Measurements from ENCODE around the gene PARD3.

DNA sequence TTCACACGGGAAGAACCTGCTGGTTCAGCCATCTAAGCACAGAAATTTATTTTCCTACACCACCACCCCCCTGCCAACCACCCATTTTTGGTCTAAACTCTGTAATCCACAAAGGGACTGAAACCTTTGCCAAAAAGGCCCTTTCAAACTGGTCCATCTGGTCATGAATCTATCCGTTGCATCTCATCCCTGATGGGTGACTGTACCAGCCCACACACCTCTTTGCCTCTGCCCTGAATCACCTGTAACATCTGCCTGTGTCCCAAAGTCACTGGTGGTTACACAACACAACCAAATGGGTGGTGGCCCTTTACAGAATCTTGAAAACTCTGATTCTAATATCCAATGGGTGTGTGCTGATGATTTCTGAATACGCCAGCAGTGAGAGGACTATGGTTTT is 503.4 kb downstream of the PARD3 start:
- TF ChIP-seq, protein P1, sequence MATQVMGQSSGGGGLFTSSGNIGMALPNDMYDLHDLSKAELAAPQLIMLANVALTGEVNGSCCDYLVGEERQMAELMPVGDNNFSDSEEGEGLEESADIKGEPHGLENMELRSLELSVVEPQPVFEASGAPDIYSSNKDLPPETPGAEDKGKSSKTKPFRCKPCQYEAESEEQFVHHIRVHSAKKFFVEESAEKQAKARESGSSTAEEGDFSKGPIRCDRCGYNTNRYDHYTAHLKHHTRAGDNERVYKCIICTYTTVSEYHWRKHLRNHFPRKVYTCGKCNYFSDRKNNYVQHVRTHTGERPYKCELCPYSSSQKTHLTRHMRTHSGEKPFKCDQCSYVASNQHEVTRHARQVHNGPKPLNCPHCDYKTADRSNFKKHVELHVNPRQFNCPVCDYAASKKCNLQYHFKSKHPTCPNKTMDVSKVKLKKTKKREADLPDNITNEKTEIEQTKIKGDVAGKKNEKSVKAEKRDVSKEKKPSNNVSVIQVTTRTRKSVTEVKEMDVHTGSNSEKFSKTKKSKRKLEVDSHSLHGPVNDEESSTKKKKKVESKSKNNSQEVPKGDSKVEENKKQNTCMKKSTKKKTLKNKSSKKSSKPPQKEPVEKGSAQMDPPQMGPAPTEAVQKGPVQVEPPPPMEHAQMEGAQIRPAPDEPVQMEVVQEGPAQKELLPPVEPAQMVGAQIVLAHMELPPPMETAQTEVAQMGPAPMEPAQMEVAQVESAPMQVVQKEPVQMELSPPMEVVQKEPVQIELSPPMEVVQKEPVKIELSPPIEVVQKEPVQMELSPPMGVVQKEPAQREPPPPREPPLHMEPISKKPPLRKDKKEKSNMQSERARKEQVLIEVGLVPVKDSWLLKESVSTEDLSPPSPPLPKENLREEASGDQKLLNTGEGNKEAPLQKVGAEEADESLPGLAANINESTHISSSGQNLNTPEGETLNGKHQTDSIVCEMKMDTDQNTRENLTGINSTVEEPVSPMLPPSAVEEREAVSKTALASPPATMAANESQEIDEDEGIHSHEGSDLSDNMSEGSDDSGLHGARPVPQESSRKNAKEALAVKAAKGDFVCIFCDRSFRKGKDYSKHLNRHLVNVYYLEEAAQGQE (IDR thresholded peaks at IDR 0.05; ENCODE audit: low read depth): no peak
- TF ChIP-seq SP1 (IDR thresholded peaks at IDR 0.05; ENCODE audit: low read depth) (no peak), POLR2A (IDR thresholded peaks at IDR 0.05; ENCODE audit: borderline replicate concordance, extremely low read depth, insufficient read depth, insufficient read length) (no peak), CEBPB (IDR thresholded peaks at IDR 0.05; ENCODE audit: low read depth) (no peak), ELF1 (IDR thresholded peaks at IDR 0.05; ENCODE audit: borderline replicate concordance, low read depth) (no peak), SIN3A (IDR thresholded peaks at IDR 0.05; ENCODE audit: low read depth) (no peak), EZH2 (IDR thresholded peaks at IDR 0.05) (no peak), ZNF274 (IDR thresholded peaks at IDR 0.05; ENCODE audit: low read depth, low read length) (no peak)
- TF ChIP-seq, protein P2, sequence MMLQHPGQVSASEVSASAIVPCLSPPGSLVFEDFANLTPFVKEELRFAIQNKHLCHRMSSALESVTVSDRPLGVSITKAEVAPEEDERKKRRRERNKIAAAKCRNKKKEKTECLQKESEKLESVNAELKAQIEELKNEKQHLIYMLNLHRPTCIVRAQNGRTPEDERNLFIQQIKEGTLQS (IDR thresholded peaks at IDR 0.05): no peak
- TF ChIP-seq, protein P3, sequence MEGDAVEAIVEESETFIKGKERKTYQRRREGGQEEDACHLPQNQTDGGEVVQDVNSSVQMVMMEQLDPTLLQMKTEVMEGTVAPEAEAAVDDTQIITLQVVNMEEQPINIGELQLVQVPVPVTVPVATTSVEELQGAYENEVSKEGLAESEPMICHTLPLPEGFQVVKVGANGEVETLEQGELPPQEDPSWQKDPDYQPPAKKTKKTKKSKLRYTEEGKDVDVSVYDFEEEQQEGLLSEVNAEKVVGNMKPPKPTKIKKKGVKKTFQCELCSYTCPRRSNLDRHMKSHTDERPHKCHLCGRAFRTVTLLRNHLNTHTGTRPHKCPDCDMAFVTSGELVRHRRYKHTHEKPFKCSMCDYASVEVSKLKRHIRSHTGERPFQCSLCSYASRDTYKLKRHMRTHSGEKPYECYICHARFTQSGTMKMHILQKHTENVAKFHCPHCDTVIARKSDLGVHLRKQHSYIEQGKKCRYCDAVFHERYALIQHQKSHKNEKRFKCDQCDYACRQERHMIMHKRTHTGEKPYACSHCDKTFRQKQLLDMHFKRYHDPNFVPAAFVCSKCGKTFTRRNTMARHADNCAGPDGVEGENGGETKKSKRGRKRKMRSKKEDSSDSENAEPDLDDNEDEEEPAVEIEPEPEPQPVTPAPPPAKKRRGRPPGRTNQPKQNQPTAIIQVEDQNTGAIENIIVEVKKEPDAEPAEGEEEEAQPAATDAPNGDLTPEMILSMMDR (IDR thresholded peaks at IDR 0.05 in 2 of 3, conservative IDR thresholded peaks at IDR 0.05 in 1 of 3; ENCODE audit: borderline replicate concordance in 1 of 3, insufficient read depth in 1 of 3, low read depth in 2 of 3, low read length in 2 of 3): no peak
- TF ChIP-seq, protein P4, sequence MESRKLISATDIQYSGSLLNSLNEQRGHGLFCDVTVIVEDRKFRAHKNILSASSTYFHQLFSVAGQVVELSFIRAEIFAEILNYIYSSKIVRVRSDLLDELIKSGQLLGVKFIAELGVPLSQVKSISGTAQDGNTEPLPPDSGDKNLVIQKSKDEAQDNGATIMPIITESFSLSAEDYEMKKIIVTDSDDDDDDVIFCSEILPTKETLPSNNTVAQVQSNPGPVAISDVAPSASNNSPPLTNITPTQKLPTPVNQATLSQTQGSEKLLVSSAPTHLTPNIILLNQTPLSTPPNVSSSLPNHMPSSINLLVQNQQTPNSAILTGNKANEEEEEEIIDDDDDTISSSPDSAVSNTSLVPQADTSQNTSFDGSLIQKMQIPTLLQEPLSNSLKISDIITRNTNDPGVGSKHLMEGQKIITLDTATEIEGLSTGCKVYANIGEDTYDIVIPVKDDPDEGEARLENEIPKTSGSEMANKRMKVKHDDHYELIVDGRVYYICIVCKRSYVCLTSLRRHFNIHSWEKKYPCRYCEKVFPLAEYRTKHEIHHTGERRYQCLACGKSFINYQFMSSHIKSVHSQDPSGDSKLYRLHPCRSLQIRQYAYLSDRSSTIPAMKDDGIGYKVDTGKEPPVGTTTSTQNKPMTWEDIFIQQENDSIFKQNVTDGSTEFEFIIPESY (IDR thresholded peaks at IDR 0.05; ENCODE audit: extremely low read depth, insufficient replicate concordance, low read length): no peak
- TF ChIP-seq, protein P5, sequence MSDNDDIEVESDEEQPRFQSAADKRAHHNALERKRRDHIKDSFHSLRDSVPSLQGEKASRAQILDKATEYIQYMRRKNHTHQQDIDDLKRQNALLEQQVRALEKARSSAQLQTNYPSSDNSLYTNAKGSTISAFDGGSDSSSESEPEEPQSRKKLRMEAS (IDR thresholded peaks at IDR 0.05): no peak

Measured in HCT116 (cell line).